ENCODE results near the gene P4HB. TPM values are rescaled to one million over a fixed set of nuclear protein-coding genes. Genes with fewer than 3 reads are reported as not detected.

The P4HB gene
- total and polyA plus RNA-seq, 10 of the 15 experiments (the other 5 are each of a cell fraction or from before 2014, with no cell fraction given): 4.7 to 549 (median 361) TPM

DNA sequence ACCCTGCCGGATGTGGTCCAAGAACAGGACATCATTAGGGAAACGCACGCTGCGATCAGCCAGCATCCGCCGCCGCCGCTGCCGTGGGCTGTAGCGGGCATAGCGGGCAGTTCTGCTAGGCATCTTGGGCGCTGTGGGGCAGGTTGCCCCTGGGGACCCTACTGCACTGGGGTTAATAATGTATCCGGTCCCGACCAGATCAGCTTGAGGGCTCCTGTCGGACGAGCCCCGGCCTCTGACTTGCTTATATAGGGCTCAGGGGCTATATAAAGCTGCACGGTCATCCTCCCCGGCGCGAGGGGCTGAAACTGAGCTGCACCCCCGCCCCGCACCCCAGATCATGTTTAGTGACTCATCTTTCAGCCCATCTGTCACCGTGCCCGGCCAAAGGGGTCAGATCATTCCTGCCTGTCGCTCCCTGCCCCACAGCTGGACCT lies 25.5 kb downstream of the P4HB start, which contains the start of gene PPP1R27:
Gene PPP1R27 (minus strand): TSS at position 220 of the 437 bp plus-strand sequence. CDS start 97 bp downstream, at position 123.
- Histone ChIP-seq H4K20me1 (ENCODE audit: control insufficient read depth, insufficient read depth) (no peaks in the 10 kb centered on the region), H3K79me2 (ENCODE audit: control insufficient read depth, insufficient read depth, low read length) (peaks cover 13% of the 10 kb centered on the region), H3K27ac (ENCODE audit: control insufficient read depth, insufficient read depth) (peak within 1 kb of the TSS; percentile 85), H2AFZ (ENCODE audit: control insufficient read depth, low read depth, low read length) (no peak within 1 kb of the TSS; the same call in none of the 2 replicates), H3K4me1 (ENCODE audit: control insufficient read depth, insufficient read depth, low read length) (peaks cover 16% of the 10 kb centered on the region), H3K9ac (ENCODE audit: control insufficient read depth, insufficient read depth, low read length) (peak within 1 kb of the TSS; percentile 84), H3K27me3 (replicated peaks in 1 of 2; ENCODE audit: control insufficient read depth in 2 of 2, insufficient read depth in 2 of 2, low read length in 1 of 2) (no peaks in the 10 kb centered on the region), H3K4me3 (peak within 1 kb of the TSS; percentile 92), H3K4me2 (ENCODE audit: control insufficient read depth, insufficient read depth) (peak within 1 kb of the TSS; percentile 78), H3K9me3 (replicated peaks; ENCODE audit: control insufficient read depth, insufficient read depth, low read length) (no peaks in the 10 kb centered on the region), H3K36me3 (ENCODE audit: control insufficient read depth in 2 of 2, insufficient read depth in 2 of 2, low read length in 1 of 2) (no peaks in the 10 kb centered on the region)
- RAD21 ChIA-PET (ENCODE audit: unreplicated experiment): no interaction called here
- intact Hi-C loops (cut with micrococcal nuclease; ENCODE audit: unreplicated experiment): no loop called here
- 94% methylated on average over 26 of the region's 26 CpGs for WGBS (ENCODE audit: insufficient coverage, insufficient replicate concordance, low lambda C conversion rate, missing lambda C conversion rate)
- POLR2A ChIA-PET: interaction anchor here (1.8 kb wide), 1 partner anchor 36 kb away, joined by 6 read pairs; no protein-coding TSS in a partner anchor
- FAIRE-seq (no peak), ATAC-seq (no peak), DNase-seq (ENCODE audit: low read depth, low spot score) (no peak)
- SMC1A ChIA-PET (ENCODE audit: uncharacterized antibody, unreplicated experiment): no interaction called here
- BruUV-seq (replicated peaks): no TSS peak
- in situ Hi-C loops (cut with MboI): no loop called here
- CTCF ChIA-PET: interaction anchor here (0.6 kb wide), 1 partner anchor 10 kb away, joined by 3 read pairs; no protein-coding TSS in a partner anchor
- no peak for TF ChIP-seq ZNF592 (IDR thresholded peaks at IDR 0.05)
- no peak for TF ChIP-seq EZH2 (IDR thresholded peaks at IDR 0.05; ENCODE audit: borderline replicate concordance, control insufficient read depth, low read depth, low read length)
- no peak for TF ChIP-seq SKIL (IDR thresholded peaks at IDR 0.05; ENCODE audit: low read depth, poor library complexity, severe bottlenecking)
- TF ChIP-seq POLR2AphosphoS2 (IDR thresholded peaks at IDR 0.05; ENCODE audit: low read depth, low read length): no peak
- no peak for TF ChIP-seq HSF1 (IDR thresholded peaks at IDR 0.05; ENCODE audit: low read depth, low read length)
- no peak for TF ChIP-seq ELK1 (IDR thresholded peaks at IDR 0.05; ENCODE audit: low read depth, low read length)
- TF ChIP-seq ZNF217 (IDR thresholded peaks at IDR 0.05): no peak
- TF ChIP-seq KLF5 (IDR thresholded peaks at IDR 0.05; ENCODE audit: partially characterized antibody): no peak
- no peak for TF ChIP-seq SUPT20H (IDR thresholded peaks at IDR 0.05; ENCODE audit: borderline replicate concordance, control insufficient read depth, low read depth, low read length)
- no peak for TF ChIP-seq IRF3 (IDR thresholded peaks at IDR 0.05)
- TF ChIP-seq CHD2 (IDR thresholded peaks at IDR 0.05; ENCODE audit: borderline replicate concordance, low read depth, low read length): no peak
